ENCODE results near the gene MAPK11.
A peak's percentile ranks its signal among the peaks of the same experiment; 100 is the strongest.
"Not testable (repeated sequence)": the region's sequence is repeated elsewhere in the genome, so short reads cannot be mapped to it uniquely, and the experiment has no call there.

The MAPK11 gene

GRCh38 chr22:50275181-50276055, 5.2 kb upstream of the MAPK11 start:
- no peak for DNase-seq

DNA sequence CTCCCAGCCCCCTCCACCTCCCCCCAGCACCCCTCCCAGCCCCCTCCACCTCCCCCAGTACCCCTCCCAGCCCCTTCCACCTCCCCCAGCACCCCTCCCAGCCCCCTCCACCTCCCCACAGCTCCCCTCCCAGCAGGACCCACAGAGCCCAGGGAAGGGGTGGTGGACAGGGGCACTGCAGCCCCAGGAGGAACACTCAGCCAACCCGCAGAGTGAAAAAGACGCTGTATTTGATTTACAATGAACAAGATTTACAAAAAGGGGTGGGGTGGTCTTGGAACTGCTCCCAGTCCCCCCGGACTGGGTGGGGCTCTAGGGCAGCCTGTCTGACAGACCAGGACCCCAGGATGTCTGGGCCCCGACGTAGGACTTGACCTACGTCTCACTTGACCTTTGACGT, 4.6 kb upstream of the MAPK11 start:
- DNase-seq, result no peak

GRCh38 chr22:50274311-50274710, 4.1 kb upstream of the MAPK11 start:
- DNase-seq, result peak; percentile 63

DNA sequence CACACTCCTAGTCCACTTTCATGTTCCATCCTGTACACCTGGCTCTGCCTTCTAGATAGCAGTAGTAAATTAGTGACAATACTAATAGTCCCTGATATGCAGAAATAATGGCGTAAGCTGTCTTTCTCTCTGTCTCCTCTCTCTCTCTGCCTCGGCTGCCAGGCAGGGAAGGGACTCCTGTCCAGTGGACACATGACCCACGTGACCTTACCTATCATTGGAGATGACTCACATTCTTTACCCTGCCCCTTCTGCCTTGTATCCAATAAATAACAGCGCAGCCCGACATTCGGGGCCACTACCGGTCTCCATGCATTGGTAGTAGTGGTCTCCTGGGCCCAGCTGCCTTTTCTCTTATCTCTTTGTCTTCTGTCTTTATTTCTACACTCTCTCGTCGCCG, 3.6 kb upstream of the MAPK11 start:
- not testable (repeated sequence) for DNase-seq

DNA sequence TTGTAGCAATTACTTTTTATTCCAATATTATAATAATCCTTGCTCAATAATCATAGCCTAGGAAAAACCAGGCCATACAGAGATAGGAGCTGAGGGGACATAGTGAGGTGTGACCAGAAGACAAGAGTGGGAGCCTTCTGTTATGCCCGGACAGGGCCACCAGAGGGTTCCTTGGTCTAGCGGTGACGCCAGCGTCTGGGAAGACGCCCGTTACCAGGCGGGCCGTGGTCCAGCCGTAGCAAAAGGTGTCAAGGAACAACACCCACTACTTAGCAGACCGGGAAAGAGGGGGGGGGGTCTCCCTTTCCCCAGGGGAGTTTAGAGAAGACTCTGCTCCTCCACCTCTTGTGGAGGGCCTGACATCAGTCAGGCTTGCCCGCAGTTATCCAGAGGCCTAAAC, 3.2 kb upstream of the MAPK11 start:
- not testable (repeated sequence) for DNase-seq

DNA sequence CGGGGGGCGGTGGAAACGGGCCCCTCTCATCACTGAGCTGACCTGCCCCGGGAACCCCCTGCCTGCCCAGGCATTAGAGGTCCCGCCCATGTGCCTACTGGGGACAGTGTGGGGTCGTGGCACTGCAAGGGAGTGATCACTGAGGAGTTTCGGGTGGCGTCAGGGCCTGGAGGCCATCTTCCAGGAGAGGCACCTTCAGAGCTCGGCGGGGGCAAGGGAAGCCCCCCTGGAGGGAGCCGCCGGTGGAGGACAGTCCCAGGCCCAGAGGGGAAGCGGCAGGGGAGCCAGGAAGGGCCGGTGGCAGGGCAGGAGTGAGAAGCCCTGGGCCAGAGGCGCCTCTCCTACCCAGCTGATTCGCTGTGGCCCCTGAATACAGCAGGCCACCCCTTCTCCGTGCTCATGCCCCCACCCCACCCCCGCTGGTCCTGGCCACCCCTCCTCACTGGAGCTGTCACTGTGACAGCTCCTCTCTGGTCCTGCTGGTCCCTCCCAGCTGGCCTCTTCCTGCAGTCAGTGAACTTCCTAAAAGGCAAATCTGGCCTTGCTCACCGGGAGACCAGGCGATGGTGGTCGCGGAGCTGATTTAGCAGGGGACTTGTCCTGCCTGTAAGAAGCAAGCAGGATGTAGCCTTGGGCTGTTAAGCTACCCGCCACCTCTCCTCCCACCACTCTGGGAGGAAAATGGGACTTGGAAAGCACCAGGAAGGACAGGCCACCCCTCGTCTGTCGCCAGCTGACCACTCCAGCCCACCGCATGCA, 2.0 kb upstream of the MAPK11 start:
- no peak for DNase-seq

- DNase-seq, result peak; percentile 65
These were observed 1.4 kb upstream of the MAPK11 start for GRCh38 chr22:50271519-50271970.

GRCh38 chr22:50270666-50271394, 650 bp upstream of the MAPK11 start:
- DNase-seq, result peak; percentile 61

GRCh38 chr22:50269573-50269969, 609 bp downstream of the MAPK11 start:
- no peak for DNase-seq

DNA sequence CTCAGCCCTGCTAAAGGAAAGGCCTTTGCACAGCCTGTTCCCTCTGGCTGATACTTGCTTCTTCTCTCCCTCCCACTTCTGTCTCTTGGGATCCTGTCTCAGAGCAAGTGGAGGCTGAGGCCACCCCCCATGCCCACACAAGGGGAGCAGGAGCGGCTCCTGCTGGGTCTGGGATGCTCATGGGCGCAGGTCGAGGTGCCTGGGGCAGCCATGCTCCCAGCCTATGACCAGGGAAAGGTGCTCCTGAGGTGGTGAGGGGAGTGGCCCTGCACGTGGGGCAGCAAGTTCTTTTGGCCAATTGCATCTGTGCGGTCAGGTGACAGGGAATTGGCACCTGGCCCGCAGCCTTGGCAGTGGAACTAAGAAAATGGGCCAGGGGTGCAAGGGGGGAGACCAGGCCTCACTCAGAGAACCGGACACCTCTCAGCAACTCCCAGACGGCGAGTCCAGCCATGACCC, 1.5 kb downstream of the MAPK11 start:
- DNase-seq, result no peak

DNA sequence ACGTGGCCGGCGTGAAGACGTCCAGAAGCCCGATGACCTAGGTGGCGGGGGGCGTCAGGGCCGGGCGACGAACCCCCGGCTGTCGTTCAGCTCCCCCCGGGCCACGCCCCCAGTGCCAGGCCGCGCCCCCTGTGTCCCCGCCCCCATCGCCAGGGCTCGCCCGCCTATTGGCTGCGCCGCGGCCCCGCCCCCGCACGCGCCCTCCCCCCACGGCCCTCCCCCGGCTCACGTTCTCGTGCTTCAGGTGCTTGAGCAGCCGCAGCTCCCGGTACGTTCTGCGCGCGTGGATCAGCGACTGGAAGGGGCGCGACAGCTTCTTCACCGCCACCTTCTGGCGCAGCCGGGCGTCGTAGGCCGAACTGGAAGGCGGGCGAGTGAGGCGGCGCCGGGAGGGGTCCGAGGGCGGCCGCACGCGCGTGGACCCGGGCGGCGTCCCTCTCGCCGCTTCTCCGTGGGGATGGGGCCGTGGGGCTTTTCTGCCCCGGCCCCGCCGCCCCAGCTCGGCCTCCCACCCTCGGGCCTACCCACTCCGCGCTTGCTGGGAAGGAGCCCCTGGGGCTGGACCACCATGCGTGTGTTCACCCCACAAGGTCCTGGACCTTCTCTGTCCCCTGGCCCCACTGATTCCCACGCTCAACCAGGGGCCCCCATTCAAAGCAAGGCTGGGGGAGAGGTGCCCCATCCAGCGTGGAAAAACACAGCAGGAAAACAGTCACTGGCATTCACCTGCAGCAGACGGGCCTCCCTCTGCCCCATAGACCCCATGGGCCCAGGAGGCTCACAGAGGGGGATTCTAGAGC, 2.4 kb downstream of the MAPK11 start:
- DNase-seq, result peak; percentile 65

GRCh38 chr22:50266994-50267393, 3.2 kb downstream of the MAPK11 start:
- no peak for DNase-seq

DNA sequence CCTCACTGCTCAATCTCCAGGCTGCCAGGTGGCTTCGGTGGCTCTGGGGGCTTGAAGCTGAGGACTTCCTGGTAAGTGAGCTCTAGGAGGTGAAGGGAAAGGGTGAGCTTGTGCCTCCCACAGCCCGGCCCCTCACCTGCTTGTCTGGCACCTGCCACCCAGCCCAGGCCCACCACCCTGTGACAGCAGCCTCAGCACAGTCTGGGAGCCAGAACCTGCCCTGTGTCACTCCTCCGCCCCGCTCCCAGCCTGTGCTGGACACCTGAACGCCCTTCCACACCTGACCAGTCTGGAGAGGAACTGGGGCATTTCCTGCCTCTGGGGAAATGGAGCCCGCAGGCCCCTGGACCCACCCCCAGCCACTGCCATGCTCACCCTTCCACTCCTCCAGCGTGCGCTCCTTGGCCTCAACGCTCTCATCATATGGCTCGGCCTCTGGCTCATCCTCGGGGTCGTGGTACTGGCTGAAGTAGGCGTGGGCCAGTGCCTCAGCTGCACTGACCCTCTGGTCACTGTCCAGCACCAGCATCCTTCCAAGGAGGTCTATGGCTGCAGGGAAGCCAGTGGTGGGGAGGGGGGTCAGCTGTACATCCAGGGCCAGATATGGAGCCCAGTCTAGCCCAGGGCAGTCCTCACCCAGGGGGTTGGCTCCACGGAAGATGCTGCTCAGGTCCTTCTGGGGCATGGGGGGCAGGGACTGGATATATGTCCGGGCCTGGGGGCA, 5.1 kb downstream of the MAPK11 start:
- DNase-seq, result no peak

GRCh38 chr22:50264104-50264745, 6.0 kb downstream of the MAPK11 start:
- no peak for DNase-seq

GRCh38 chr22:50262973-50263617, 7.1 kb downstream of the MAPK11 start:
- no peak for DNase-seq

DNA sequence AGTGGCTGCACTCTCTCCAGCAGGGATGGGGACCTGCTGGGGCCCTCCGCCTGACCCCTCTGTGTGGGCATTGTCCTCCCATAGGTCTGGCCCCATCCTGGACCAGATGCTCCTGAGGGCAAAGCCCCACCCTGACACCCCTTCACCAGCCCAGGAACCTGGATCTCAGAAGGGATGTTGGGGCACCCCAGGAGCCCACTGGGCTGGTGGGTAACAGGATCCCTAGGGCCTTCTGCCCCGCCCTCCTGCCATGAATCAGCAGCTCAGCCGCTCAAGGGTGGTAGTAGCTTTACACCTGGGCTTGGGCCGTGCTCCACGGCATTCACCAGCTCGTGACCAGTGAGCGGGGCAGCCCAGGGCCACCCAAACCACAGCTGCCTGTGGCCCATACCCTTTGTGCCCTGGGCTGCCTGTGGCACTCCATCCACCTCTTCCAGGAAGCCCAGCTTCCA, 7.7 kb downstream of the MAPK11 start:
- peak; percentile 23 for DNase-seq

- DNase-seq, result peak; percentile 37
These were observed 8.3 kb downstream of the MAPK11 start, which contains the start of gene MAPK12 for GRCh38 chr22:50261615-50262459. TSS of gene MAPK12 (minus strand) at chr22:50261683. CDS start at chr22:50261509, 174 bp downstream.

DNA sequence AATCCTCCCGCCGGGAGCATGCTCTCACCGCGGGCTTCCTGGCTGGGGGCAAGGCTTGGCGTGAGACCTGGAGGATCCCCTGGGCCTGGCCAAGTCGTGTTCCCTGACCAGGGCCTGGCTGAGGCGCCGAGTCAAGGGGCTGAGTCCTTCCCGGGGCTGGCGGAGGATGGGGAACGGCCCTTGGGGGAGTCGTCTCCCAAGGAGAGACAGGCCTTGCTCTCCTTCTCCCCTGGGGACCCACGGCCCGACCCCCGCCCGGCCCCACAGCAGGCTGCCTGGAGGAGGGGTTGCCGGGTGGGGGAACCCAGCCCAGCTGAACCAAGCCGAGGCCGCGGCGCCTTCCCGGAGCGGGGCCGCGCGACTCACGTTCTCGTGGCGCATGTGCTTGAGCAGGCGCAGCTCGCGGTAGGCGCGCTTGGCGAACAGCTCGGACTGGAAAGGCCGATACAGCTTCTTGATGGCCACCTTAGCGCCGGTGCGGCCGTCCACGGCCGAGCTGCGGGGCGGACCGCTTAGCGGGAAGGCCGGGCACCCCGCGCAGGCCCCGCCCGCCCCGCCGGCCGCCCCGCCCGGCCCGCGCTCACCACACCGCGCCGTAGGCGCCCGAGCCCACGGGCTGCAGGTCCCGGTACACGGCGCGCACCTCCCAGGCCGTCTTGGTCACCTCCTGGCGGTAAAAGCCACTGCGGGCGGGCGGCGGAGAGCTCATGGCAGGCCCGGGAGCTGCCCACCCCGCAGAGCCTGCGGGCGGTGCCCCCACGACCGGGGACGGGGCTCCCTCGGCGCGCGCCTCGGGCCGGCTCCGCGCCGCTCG, 9.2 kb downstream of the MAPK11 start:
- peak; percentile 63 for DNase-seq

DNA sequence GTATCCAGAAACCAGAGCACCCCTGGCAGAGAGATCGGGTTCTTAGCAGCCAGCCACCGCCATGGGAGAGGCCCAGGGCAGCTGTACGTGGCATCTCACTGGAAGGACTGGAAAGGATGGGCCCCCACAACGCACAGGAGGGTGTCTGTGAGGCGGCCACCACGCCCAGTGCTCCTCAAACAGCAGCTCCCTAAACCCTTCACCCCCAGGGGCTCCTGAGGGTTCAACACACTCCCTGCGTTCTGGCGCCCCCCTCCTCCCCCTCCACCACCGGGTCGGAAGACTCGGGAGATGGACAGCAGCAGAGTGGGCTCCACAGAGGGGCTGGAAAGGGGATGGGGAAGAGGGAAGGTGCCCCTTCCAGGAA, 9.8 kb downstream of the MAPK11 start:
- DNase-seq, result no peak
